GM12872 (cell line): ENCODE data around the gene CELF4.

ENCODE experiments used
- TF ChIP-seq, protein P1 (sequence below): IDR thresholded peaks from 3 replicates; pipeline ENCODE4 v1.5.1; 2011; ENCODE audit warnings: low read depth, mild to moderate bottlenecking, low read length, moderate library complexity; ENCODE audit not compliant: insufficient read depth

CELF4 gene

DNA sequence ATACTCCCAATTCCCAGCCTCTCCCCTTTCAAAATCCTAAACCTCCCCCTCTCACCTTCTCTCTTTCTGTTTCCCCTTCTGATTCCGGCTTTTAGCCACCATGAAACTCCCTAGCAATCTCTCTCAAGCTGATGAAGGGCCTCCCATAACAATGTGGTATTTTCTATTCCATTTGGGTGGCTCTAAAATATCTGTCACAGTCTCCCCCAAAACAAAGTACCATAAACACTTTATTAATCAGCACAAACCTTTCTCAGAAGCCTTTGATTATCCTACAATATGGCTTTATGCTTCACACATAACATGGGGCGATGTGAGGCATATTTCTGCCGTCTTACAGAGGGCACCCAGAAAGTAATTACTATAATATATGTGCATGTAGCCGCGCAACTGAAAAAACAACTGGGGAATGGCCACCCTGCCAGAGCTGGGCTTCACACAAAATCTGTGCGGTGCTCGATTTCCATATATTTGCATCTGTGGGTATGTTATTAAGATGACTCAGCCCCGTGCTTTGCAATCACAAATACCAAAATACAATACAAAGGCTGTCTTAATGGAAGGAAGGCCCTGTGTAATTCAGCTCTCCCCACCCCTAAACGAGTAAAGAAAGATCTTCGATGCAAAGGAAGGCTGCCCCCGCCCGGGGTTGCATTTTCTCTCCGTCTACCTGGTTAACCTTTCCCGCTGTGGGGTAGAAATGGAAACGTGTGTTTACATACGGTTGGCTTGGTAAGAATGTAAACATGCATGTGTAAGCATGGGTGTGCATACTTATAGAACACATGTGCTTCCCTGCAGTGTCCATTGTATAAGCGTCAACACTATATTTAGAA lies 81.4 kb downstream of the CELF4 start:
- TF ChIP-seq, protein P1, sequence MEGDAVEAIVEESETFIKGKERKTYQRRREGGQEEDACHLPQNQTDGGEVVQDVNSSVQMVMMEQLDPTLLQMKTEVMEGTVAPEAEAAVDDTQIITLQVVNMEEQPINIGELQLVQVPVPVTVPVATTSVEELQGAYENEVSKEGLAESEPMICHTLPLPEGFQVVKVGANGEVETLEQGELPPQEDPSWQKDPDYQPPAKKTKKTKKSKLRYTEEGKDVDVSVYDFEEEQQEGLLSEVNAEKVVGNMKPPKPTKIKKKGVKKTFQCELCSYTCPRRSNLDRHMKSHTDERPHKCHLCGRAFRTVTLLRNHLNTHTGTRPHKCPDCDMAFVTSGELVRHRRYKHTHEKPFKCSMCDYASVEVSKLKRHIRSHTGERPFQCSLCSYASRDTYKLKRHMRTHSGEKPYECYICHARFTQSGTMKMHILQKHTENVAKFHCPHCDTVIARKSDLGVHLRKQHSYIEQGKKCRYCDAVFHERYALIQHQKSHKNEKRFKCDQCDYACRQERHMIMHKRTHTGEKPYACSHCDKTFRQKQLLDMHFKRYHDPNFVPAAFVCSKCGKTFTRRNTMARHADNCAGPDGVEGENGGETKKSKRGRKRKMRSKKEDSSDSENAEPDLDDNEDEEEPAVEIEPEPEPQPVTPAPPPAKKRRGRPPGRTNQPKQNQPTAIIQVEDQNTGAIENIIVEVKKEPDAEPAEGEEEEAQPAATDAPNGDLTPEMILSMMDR: no peak

DNA sequence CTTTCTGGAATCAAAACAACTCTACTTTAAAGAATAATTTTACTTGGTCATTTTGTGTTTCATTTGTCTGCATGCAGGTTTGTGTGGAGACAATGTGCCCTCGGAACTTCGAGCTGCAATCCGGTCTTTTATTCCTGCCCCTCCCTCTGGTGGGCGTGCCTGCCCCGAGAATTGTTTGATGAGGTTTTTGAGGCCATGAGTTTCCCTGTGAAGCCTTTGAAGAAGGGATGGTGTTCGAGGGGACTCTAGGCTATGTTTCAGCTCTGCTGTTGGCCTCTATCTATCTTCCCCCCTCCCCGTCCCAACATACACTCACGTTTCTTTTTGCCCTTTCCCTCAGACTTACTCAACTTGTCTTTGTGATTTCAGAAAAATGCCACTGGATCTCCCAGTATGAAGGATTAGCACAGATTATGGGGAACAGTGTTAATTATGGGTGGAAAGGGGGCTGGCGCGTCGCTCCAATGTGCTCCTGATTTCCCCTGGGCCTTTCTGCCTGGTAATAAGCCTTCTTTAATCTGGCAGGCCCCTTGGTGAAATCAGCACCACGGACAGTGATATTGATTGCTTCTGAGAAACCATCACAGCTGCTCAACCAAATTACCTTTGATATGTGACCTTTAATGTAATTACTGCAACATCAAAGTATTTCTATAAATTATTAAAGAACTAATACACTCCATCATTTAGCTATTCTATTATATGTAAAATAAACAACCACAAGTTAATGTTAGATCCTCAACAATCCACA lies 82.2 kb downstream of the CELF4 start:
- TF ChIP-seq, protein P1: no peak

DNA sequence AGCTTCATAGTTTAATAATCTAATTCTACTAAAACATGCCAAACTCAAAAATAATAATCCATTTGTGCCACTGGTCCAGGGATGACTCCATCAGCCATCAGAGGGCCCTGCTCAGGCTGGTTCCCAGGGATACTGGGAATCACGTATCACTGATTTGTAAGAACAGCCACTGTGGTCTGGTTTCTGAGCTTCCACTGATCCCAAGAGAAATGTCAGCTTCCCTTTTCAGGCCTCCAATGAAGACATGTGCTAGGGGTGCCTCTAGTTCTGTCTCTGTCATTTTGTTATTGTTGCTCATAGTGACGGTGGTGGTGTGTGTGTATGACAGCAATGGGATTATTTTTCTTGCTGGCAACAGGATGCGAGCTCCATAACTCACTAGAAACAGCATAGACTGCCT lies 83.2 kb downstream of the CELF4 start:
- TF ChIP-seq, protein P1: no peak

DNA sequence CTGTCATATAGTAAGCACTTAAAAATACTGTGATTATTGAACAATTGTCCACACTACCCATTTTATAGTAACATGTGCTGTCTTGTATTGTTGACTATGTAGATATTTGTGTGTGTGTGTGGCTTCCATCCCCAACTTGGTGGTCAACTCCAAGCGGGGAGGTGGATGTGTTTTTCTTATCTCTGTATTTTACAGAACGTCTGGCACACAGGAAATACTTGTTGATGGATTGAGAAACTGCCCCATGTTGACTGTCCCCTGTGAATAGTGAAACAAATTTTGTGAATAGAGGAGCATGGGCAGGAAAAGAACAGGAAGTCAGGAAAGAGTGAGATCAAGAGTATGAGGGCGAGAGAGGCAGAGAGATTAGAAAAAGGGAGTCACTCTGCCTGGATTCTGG lies 83.6 kb downstream of the CELF4 start:
- TF ChIP-seq, protein P1: no peak

DNA sequence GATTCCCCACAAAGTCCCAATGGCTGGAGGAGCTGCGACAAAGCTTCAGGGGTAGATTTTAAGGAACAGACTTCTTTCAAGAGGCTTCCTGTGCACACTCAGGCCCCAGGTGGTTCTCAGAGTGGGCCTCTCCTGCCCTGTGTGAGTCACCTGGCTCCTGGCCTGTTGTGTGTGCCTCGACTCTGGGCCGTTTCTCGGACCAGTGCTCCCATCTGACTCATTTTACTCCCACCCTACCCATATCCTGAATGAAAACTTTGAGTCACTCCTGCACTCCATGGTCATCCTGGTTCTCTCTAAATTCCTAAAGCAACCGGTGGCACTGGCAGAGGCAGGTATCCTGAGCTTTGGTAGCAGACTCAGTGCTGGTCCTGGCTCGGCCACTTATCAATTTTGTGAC lies 84.1 kb downstream of the CELF4 start:
- TF ChIP-seq, protein P1: no peak

DNA sequence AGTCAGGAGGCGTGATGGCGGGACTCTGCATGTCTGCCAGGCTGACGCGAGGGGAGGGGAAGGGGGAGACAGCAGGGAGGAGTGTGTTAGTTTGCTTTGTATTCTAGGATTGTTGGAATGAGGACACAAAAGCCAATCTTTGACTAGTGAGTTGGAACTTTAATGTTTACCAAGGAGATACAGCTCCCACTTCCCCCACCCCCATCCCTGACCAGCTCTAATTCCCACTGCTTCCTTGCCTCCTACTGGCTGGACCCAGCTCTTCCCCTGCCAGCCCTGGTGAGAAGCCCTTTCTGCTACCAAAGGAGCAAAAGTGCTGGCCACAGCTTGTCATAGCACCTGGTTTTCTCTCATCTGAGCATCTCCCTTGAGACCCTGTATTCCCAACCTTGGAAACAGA lies 84.5 kb downstream of the CELF4 start:
- TF ChIP-seq, protein P1: no peak

DNA sequence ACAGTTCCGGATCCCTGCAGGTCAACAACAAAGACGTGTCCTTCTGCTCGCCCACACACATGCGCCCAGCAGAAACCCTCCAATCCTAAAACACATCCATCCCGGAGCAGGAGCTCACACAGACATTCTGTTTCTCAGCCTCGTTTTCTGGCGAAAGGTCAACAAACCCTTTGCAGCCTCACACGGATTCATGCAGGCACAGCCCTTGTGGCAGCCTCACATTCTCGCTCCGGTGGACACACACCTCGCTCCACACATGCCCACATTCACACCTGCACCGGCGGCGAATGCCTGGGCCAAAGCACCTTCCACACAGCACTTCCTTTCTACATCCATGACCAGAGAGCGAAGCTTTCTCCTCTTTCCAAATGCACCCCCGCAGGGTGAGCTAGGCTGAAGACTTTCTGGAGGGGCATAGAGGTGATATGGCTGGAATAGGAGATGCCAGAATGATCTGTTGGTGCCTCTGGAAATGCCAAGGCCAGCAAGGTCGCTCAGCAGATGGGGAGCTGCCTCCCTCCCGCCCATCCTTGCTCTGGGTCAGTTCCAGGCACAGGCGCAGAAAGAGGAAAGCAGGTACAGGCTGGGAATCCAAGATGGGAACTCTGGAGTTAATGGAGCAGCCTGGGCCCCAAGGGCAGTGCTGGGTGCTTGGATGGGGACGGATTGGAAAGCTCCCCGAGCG lies 88.8 kb downstream of the CELF4 start:
- TF ChIP-seq, protein P1: no peak
